IPS-NIHi11 (cell line): ENCODE data around the gene ESR2.
"Not testable (repeated sequence)": the region's sequence is repeated elsewhere in the genome, so short reads cannot be mapped to it uniquely, and the experiment has no call there.

ENCODE experiments used
- DNase-seq: peaks from one replicate; pipeline ENCODE4 v3.0.0; 2012; ENCODE audit warnings: mixed read lengths, low spot score

The ESR2 gene

GRCh38 chr14:64293976-64294671, at the start of gene ESR2:
TSS of gene ESR2 (minus strand) at chr14:64294371. CDS start at chr14:64282985, 11,386 bp downstream.
- peak; percentile 66 for DNase-seq

DNA sequence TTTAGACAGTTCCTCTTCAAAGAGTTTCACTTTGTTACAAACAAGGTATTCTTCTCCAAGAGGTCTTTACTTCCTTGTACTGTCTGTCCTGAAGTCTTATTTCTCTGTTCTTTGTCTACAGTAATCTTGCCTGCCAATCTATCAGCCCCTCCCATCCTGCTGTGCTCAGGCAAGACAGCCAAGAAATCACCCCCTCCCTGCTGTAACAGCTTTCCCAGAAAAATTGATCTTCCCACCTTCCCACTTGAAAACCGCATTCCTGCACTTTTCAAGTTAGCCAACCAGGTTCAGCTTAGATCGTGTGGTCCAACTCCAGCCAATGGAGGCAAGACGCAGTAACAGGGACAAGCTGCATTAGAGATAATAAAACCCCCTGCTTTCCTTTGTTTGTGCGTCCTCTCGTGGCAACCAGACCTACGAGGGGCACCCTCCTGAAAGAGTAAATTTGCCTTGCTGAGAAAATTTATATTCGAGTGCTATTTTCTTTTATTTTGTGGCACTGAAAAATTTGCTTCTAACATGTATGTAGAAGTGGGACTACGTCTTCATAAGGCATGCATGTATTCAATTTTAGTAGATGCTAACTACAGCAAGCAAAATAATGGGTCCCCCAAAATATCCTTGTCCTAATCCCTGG, 46.5 kb upstream of the ESR2 start:
- DNase-seq = no peak

DNA sequence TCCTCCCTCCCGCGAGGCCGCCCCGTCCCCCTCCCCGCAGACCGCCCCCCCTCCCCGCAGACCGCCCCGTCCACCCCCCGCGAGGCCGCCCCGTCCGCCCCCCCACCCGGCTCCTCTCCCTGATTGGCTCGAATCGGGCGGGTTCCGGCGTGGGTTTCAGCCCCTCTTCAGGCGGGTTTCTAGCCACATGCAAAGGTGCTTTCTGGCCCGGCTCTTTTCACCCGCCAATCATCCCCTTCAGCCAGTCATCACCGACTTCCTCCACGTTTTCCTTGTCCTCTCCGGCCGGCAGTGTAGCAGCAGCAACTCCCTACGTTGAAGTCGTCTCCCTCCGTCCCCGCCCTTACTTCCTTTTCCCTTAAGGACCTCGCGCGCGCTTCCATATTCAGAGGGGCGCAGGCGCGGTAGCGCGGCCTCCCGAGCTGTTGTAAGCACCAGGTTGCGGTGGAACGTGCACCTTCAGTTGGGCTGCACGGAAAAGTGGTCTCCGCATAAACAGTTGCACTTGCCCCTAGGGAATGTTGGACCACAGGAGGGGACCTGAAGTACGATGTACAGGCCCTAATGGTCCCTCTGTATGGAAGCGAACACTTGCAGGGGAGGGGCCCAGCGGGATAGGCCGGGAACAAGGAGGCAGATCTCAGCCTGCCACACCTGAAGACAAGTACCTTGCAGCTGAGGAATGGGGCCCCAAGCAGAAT, 44.6 kb upstream of the ESR2 start:
- DNase-seq = peak; percentile 97

- peak; percentile 51 for DNase-seq
These were observed 43.9 kb upstream of the ESR2 start for GRCh38 chr14:64337888-64338615.

GRCh38 chr14:64329149-64329548, 35.0 kb upstream of the ESR2 start:
- DNase-seq = no peak

DNA sequence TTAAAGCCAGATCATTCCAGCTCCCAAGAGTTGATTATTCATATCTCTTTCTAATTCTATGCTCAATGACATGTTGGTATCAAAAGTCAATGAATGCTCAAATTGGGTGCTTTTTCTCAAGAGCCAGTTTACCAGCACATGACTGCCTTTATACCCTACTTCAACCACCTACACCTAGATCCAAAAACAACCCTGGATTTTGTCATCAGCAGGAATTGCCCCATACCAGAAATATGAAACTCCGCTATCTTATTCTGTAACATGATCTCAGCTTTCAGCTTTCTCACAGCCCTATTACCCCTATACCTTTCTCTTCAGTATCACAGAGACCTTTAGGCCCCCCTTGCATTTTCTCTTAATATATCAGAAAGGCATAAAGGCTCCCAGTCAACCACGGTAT, 32.3 kb upstream of the ESR2 start:
- DNase-seq = no peak

- no peak for DNase-seq
These were observed 30.7 kb upstream of the ESR2 start for GRCh38 chr14:64324895-64325294.

- DNase-seq = no peak
These were observed 30.3 kb upstream of the ESR2 start for GRCh38 chr14:64324461-64324860.

- DNase-seq = not testable (repeated sequence)
These were observed 26.2 kb upstream of the ESR2 start for GRCh38 chr14:64320362-64320761.

- not testable (repeated sequence) for DNase-seq
These were observed 24.5 kb upstream of the ESR2 start for GRCh38 chr14:64318695-64319094.

DNA sequence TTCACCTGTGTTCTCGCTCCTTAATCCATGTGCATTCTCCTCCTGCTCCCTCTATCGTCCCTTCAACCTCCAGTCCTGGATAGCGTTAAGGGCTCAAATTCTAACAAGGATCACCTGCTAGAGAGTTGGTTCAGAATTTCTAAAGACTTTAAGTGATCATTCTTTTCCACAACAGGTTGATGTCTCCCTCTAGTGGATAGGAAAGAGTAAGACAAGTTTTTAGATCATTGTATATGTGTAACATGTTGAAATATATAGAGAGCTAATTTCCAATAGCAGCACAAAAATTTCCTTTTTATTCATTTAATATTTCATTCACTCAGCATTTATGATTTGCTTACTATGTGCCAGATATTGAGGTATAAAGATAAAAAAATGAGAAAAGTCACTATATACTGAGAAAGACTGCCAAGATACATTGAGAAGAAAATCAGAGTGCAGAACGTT, 9.3 kb upstream of the ESR2 start:
- DNase-seq = peak; percentile 80

DNA sequence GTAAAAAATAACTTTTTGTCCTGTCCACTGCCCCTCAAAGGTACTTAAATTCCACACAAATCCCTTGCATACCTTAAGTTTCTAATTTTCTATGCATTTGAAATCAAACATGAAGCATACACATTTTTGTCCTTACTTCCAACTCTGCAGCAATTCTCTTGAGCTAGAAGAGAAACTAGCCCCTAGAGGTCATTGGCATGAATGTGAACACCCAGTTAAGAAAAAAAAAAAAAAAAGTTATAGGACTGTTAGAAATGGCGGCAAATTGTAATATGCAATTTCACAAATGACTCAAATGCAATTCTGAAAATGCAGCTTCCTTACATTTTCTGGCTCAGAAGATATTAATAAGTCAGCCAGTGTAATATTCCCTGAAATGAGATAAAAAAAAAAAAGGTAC, 4.6 kb upstream of the ESR2 start:
- DNase-seq = no peak

GRCh38 chr14:64296561-64296960, 2.4 kb upstream of the ESR2 start:
- DNase-seq = no peak

- DNase-seq = peak; percentile 89
These were observed 672 bp upstream of the ESR2 start for GRCh38 chr14:64294672-64295413.

GRCh38 chr14:64292197-64292596, 2.0 kb downstream of the ESR2 start:
- no peak for DNase-seq

- no peak for DNase-seq
These were observed 4.6 kb downstream of the ESR2 start for GRCh38 chr14:64289571-64289970.

GRCh38 chr14:64281805-64282204, 12.4 kb downstream of the ESR2 start:
- DNase-seq = no peak

- DNase-seq = no peak
These were observed 14.2 kb downstream of the ESR2 start for GRCh38 chr14:64279704-64280668.

DNA sequence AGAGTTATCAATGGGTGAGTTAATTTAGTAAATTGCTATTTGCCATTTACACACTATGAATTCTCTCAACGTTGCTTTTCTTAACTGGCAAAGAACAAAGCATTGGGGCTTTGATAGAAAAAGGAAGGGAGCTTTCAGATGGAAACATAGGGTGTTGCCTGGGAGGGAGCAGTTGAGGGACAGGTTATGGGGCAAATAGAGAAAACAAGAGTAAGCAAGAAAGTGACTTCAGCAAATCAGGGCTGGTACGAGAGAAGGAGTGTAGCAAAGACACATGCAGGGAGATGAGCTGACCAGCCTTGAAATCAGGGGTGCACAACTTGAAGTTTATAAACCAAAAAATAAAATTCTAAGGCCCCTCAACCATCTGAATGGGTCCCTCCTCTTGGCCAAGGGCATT, 15.7 kb downstream of the ESR2 start:
- DNase-seq = no peak

DNA sequence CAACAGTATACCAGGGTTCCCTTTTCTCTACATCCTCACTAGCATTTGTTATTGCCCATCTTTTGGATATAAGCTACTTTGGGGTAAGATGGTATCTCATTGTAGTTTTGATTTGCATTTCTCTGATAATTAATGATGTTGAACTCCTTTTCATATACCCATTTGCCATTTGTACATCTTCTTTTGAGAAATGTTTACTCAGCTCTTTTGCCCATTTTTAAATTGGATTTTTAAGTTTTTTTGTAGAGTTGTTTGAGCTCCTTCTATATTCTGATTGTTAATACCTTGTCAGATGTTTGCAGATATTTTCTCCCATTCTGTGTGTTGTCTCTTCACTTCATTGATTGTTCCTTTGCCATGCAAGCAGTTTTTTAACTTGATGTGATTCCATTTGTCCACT, 22.2 kb downstream of the ESR2 start:
- no peak for DNase-seq

DNA sequence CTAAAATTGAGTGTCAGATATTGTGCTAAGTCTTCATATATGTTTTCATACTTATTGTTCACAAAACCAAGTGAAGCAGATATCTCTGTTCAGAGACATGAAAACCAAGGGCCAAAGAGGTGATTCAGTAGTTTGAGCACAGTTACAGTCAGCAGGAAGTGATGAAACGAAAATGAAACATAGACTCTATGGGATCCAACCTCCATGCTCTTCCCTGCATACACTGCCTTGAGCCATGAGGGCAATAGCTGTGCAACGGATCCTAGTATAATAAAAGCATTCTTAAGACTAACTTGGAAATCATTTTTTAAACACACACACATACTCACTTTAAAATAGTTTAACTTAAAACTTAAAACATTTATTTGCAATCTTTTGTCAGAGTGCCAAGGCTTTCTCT, 27.9 kb downstream of the ESR2 start:
- DNase-seq = no peak
